ENCODE results near the gene HSP90AB1.

Gene HSP90AB1

DNA sequence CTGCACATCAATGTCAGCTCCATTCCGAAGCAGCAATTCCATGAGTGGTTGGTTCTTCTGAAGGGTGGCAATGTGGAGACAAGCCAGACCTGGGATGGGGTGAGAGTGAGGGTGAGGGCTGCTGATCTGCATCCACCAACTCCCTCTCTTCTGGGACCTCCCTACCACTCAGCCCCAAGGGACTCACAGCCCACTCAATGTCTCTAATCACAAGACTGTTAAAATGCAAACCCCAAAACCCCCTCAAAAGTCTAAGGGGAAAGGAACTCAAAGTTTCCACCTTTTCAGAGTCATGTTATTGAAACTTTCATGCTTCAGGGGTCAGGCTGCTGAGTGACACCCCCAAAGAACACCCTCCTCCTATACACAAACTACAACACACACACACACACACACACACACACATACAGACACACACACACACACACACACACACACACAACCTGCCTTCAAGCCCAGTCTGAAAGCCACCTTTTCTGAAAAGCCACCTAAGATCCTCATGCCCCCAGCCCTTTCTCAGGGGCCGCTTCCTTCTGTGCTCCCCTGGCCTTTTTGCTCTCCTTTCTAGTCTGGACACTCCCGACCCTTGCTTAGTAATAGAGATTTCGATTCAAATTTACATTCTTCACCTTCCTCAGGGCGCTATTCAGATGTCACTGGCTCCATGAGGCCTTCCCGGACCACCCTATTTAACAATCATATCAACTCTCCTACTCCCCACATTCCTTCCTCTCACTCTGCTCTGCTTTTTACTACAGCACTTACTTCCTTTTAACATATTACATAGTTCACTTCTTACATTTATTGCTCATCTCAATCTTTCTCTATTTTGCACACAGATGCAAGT is 13.8 kb downstream of the HSP90AB1 start:
- H4K20me1 ChIP-seq (ENCODE audit: control insufficient read depth, insufficient read depth, low read depth, low read length) = no peaks in the 10 kb centered on the region
- no peaks in the 10 kb centered on the region for H3K9me3 ChIP-seq (ENCODE audit: control insufficient read depth, insufficient read depth, low read length)
- H3K27me3 ChIP-seq (ENCODE audit: control insufficient read depth, low read length) = no peaks in the 10 kb centered on the region
- no peak overlapping the region for H3K4me3 ChIP-seq (ENCODE audit: low read length)
- peaks cover 64% of the 10 kb centered on the region for H3K4me1 ChIP-seq (ENCODE audit: control insufficient read depth, low read length)
- H3K79me2 ChIP-seq (ENCODE audit: control insufficient read depth, low read length) = peaks cover 54% of the 10 kb centered on the region
- peak overlapping the region; percentile 0; the same call in 1 of the 2 replicates for H3K27ac ChIP-seq (ENCODE audit: low read depth, low read length)
- H3K4me2 ChIP-seq (ENCODE audit: low read length) = peak overlapping the region; percentile 90; the same call in 1 of the 2 replicates
- peaks cover 31% of the 10 kb centered on the region for H3F3A ChIP-seq (ENCODE audit: control insufficient read depth, insufficient read depth)
- H3K9me2 ChIP-seq (replicated peaks; ENCODE audit: control insufficient read depth, low read length) = no peaks in the 10 kb centered on the region
- TF ChIP-seq EZH2phosphoT487 (IDR thresholded peaks at IDR 0.05; ENCODE audit: borderline replicate concordance, low read length) = no peak
- TF ChIP-seq CTCF (IDR thresholded peaks at IDR 0.05; ENCODE audit: low read depth, low read length, poor library complexity, severe bottlenecking) = no peak
- peaks cover 73% of the 10 kb centered on the region for H3K36me3 ChIP-seq (ENCODE audit: control insufficient read depth, low read length)

GRCh38 chr6:44261581-44261980 is 14.7 kb downstream of the HSP90AB1 start:
- H3K36me3 ChIP-seq (ENCODE audit: control insufficient read depth, low read length) = peaks cover 72% of the 10 kb centered on the region
- H3K27me3 ChIP-seq (ENCODE audit: control insufficient read depth, low read length) = no peaks in the 10 kb centered on the region
- H3K4me2 ChIP-seq (ENCODE audit: low read length) = peak overlapping the region; percentile 90
- 0 out of 2 replicates have a peak overlapping the region, but pooled peaks have one; percentile 0 for H3K27ac ChIP-seq (ENCODE audit: low read depth, low read length)
- peaks cover 48% of the 10 kb centered on the region for H3K79me2 ChIP-seq (ENCODE audit: control insufficient read depth, low read length)
- H3F3A ChIP-seq (ENCODE audit: control insufficient read depth, insufficient read depth) = peaks cover 23% of the 10 kb centered on the region
- no peaks in the 10 kb centered on the region for H3K9me2 ChIP-seq (replicated peaks; ENCODE audit: control insufficient read depth, low read length)
- no peaks in the 10 kb centered on the region for H3K9me3 ChIP-seq (ENCODE audit: control insufficient read depth, insufficient read depth, low read length)
- no peak for TF ChIP-seq CTCF (IDR thresholded peaks at IDR 0.05; ENCODE audit: low read depth, low read length, poor library complexity, severe bottlenecking)
- no peak for TF ChIP-seq EZH2phosphoT487 (IDR thresholded peaks at IDR 0.05; ENCODE audit: borderline replicate concordance, low read length)
- H4K20me1 ChIP-seq (ENCODE audit: control insufficient read depth, insufficient read depth, low read depth, low read length) = no peaks in the 10 kb centered on the region
- H3K4me1 ChIP-seq (ENCODE audit: control insufficient read depth, low read length) = peaks cover 64% of the 10 kb centered on the region
- no peak overlapping the region for H3K4me3 ChIP-seq (ENCODE audit: low read length)

DNA sequence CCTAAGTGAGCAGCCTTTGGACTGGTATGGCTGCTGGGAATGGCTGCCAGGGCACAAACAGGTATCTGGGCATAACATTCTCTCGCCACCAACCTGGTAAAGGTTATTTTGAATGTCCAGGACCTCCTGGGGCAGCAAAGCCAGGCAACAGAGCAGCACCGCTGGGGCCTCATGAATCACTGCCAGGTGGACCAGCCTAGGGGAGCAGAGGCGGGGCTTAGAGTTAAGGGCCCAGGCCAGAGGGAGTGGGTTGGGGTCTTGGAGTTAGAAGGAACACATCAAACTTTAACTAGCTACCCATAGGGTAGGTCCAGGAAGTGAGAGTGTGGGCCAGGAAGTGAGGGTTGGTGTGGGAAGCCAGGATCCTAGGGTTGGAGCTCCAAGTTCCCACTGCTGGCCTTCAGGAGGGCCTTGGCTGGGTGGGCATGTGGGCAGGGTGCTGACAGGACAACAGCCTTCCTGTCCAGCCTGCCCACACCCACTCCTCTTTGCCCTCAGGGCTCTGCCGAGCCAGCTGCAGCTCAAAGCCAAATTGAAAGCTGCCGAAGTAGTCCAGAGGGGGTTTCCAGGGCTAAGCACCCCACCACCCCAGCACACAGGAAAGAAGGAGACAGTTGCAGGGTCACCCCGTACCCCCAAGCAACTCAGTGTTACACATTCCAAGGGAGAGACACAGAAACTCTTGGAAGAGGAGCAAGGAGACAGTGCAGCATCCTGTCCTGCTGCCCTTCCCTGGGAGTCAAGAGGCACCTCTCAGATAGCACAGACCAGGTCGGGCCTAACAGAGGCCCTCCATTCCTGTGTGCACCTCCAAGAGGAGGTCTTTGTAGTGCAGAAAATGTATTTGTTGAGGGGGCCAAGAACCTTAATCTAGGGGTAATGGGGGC is 15.8 kb downstream of the HSP90AB1 start:
- Histone ChIP-seq H3K9me2 (replicated peaks; ENCODE audit: control insufficient read depth, low read length) (no peaks in the 10 kb centered on the region), H3K4me2 (ENCODE audit: low read length) (peak overlapping the region; percentile 90), H3K27ac (ENCODE audit: low read depth, low read length) (peak overlapping the region; percentile 93), H3F3A (ENCODE audit: control insufficient read depth, insufficient read depth) (peaks cover 25% of the 10 kb centered on the region), H3K4me1 (ENCODE audit: control insufficient read depth, low read length) (peaks cover 67% of the 10 kb centered on the region), H4K20me1 (ENCODE audit: control insufficient read depth, insufficient read depth, low read depth, low read length) (no peaks in the 10 kb centered on the region), H3K4me3 (ENCODE audit: low read length) (peak overlapping the region; percentile 86), H3K36me3 (ENCODE audit: control insufficient read depth, low read length) (peaks cover 69% of the 10 kb centered on the region), H3K9me3 (ENCODE audit: control insufficient read depth, insufficient read depth, low read length) (no peaks in the 10 kb centered on the region), H3K27me3 (ENCODE audit: control insufficient read depth, low read length) (no peaks in the 10 kb centered on the region), H3K79me2 (ENCODE audit: control insufficient read depth, low read length) (peaks cover 42% of the 10 kb centered on the region)
- TF ChIP-seq EZH2phosphoT487 (IDR thresholded peaks at IDR 0.05; ENCODE audit: borderline replicate concordance, low read length) (no peak), CTCF (IDR thresholded peaks at IDR 0.05; ENCODE audit: low read depth, low read length, poor library complexity, severe bottlenecking) (no peak)
